Measurements from ENCODE around the gene UBASH3B.

UBASH3B gene

DNA sequence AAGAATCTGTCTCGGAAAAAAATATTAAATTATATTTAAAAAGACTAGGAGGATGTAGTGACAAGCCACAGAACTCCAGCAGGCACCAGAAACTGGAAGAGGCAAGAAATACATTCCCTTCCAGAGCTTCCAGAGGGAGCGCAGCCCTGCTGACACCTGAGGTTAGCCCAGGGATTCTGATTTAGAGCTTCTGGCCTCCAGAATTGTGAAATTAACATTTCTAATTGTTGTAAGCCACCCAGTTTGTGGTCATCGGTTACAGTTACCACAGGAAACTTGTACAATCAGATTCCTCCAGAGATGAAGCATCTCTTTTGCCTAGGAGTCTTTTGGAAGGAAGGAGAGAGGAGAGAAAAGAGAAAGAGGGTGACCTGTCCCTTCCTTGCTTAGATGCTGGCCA lies 6.4 kb upstream of the UBASH3B start:
- no peak for DNase-seq

DNA sequence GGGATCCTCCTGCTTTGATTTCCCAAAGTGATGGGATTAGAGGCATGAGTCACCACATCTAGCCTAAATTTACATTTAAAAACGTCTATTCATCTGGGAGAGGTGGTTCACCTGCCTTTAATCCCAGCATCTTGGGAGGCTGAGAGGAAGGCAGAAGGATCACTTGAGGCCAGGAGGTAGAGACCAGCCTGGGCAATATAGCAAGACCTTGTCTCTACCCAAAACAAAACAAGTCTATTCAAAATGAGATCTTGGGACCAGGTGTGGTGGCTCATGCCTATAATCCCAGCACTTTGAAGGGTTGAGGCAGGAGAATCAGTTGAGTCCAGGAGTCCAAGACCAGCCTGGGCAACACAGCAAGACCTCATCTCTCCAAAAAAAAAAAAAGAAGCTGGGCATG lies 4.9 kb upstream of the UBASH3B start:
- no peak for DNase-seq

DNA sequence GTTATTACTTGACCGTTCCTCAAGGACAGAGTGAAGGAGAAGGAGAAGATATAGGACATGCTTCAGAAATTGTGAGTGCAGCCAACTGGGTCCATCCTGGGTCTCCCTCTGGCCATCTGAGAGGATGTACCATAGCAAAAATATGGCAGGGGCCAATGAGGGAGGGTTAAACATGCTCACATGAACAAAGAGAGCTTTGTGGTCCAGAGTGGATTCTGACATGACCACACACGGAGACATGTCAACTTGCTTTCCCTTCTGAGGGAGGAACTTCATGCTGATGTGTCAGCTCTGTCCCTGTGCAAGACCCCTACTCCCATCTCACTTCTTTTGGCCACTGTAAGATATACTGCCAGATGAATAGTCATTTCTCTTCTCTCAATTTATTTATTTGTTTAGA lies 3.0 kb upstream of the UBASH3B start:
- no peak for DNase-seq

DNA sequence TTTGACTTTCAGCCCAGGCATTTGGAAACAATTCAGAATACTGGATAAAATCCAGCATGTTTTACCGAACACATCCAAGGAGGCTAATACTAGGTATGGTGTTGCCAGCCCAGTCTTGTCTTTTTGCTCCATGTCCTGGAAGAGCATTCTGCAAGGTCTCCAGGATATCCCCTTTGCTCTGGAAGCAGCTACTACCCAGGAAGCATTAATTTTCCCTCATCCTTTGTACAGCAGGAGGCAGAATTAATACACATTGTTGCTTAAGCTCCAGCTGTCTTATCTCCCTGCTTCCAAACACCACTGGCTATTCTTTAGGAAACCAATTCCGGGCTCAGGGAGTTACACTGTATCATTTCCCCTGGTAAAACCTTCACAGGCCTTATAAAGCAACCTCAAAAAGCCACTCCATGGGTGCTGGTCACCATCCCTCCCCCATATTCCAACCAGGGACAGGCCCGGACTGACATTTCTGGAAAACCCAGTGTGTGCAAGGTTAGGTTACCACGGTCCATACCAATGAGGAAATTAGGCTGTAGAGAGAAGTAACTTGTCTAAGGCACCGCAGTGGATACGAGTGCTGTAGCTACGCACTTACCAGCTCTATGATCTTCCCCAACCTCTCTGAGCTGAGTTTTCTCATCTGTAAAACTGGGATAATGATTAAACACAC lies 1.5 kb upstream of the UBASH3B start:
- no peak for DNase-seq

DNA sequence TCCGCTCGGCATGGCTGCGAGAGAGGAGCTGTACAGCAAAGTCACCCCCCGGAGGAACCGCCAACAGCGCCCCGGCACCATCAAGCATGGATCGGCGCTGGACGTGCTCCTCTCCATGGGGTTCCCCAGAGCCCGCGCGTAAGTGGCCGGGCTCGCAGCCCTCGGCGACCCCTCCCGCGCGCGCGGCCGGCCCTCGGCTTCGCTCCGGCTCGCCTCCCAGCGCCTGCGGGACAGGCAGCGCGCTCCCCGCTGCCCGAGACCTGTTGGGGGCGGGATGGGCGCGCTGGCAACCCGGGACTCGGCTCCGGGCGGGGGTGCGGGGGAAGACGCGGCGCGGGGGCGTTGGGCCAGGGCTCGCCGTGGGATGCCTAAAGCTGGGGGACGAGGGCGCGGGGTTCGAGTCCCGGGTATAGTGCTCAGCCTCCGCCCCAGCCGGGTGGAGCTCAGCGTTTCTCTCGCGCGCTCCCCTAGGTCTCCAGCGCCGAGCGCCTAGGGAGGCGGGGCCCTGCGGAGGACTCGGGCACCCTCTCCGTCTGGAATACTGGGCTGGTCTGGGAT lies 630 bp downstream of the UBASH3B start:
- peak; percentile 85 for DNase-seq

DNA sequence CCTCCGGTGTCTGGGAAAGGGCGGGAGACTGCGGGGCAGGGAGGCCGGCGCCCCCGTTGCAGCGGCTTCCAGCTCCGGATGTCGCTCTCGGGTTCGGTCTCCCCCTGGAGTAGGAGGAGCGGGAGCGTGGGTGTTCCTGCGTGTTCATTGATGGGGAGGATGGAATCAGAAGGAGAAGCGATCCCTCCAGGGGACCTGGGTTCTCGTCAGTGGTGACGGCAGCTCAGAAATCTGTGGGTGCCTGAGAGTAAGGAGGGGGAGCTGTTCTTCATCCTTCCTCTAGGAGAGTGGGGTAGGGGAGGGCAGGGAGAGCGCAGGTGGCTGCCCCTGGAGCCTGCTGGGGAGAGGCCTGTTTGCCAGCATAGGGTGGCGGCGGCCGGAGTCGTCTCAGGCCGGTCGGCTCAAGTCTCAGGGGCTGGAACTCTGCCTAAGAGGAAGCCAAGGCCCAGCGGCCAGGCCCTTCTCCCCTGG lies 1.1 kb downstream of the UBASH3B start:
- no peak for DNase-seq

DNA sequence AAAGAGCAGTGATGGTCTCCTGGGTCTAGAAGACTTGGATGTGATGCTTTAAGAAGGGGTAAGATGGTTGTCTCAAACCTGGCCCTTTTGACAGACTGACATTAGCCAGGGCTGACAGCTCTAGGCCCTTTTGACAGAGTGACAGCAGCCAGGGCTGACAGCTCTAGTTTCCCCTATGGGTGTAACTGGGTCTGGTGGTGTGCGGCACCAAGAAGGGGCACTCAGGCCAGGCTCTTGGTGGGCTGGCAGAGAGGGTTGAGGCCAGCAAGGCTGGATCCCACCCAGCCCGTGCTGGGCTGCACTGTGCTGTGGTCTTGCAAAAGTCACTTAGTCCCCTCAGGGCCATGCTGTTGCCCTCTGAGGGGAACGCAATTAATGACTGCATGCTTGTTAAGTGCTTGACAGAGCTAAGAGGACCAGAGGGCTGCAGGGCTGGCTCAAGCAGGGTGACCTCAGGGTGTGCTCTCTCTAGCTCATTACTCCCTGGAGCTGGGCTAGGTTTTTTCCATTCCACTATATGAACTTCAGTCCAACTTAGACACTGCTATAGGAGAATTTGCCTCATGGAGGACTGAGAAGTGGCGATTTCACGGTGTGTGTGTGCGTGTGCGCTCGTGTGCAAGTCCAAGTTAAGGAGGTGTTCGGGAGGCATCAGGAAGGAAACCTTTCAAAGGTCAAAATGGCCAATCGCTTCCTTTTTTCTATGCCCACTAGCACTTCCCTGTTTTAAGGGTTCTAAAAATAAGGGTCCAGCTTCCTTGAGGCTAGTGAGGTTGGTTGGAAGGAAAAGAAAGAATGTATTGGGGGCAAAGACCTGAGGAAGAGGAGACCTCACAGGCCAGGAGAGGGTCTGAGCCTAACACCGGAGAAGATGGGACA lies 4.4 kb downstream of the UBASH3B start:
- DNase-seq = no peak

DNA sequence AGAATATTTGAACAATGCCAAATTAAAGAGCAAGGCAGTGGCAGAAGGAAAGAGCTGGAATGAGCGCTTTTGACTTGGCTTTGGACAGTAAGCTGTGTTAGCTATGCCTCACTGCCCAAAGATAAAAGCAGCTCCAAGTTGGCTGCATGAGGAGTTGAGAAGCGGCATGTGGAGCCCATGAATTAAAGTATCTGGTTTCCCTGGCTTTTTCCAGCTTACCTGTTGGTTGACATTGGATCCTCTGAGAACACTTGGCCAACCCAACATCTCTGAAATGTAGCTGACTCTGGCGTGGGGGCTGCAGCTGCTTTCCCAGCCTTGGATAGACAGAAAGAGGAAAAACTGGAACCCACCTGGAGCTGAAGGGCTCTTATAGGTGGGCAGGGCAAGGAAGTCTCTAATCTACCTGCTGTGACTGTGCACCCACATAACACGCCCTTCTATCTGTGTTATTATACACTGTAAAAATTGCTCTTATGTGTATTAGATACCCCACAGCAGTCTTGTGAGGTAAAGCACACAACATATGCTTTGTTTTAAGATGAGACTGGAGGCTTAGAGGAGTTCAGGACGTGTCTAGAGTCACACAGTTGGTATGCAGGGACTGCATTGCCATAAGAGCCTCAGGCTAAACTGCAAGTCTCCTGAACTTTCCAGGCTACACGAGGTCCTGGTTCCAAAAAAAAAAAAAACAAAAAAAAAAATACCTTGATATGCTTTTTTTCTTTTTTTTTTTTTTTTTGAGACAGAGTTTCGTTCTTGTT lies 5.8 kb downstream of the UBASH3B start:
- DNase-seq = no peak

DNA sequence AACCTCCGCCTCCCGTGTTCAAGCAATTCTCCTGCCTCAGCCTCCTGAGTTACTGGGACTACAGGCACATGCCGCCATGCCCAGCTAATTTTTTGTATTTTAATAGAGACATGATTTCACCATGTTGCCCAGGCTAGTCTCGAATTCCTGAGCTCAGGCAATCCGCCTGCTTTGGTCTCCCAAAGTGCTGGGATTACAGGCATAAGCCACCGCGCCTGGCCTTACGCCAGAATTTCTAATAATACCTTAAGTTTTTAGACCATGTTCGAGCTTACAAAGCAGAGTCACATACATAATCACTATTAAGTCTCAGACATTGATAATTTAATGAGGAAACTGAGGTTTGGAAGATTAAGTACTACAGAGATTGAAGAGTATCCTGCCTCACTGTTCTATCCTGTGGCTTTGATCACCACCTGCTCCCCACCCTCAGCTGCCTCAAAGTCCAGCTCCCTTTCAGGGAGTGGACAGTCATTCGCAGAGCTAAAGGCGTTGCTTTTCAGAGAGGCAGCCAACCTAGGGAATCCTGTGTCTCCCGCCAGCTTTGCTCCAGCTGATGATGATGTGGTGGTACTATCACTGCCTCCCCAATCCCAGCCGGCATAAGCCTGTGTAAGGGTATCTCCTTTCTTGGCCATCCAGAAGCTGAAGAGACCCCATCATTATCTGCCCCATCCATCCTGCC lies 7.7 kb downstream of the UBASH3B start:
- no peak for DNase-seq

DNA sequence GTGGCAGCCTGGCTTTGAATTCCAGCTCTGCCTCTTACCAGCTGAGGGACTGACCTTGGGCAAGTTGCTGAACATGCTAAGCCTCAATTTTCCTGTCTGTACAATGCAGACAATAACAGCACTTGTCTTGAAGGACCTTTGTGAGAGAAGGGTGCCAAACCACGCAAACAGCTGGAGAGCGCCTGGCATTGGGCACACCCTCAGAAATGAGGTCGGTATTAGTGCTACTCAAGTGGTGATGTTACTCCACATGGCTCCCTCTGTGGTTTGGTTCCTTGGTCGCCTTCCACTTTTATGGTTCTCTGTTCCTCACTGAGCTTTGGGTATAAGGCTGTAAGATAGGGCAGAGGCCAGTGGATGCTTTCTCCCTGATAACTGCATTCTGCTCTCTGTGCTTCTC lies 8.2 kb downstream of the UBASH3B start:
- DNase-seq = no peak

DNA sequence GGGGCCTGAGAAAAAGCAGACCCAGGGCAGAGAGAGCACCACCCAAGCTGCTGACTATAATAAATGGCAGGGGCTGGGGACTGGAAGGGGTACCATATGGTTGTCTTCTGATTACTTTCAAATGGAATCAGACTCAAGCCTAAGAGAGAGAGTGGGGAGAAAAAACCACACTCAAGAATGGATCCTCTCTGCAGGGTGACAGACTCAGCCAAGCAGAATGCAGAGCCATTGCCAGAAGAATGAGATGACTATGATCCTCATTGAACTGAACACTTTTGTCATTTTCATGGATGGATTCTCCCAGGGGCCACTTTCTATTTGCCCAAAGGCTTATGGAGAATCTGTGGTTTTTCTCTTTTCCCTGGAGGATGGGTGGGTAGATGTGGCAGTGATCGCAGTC lies 8.7 kb downstream of the UBASH3B start:
- no peak for DNase-seq

DNA sequence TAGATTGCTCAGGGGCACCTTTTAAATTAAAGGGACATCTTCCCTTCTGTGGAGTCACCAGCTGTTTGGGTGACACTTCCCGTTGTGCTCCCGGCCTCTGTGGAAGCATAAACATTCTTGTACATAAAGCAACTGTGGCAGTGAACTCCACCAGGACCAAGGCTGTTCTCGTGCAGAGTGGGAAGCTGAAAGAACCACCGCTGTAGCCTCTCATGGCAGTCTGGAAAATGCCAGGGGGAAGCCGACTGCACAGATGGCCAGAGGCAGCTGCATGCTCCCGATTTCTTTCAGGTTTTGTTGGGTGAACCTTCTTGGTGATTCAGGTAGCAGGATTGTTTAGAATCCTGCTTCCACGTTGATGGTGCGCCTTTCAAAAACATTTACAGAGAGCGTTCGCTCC lies 10.3 kb downstream of the UBASH3B start:
- DNase-seq = no peak

DNA sequence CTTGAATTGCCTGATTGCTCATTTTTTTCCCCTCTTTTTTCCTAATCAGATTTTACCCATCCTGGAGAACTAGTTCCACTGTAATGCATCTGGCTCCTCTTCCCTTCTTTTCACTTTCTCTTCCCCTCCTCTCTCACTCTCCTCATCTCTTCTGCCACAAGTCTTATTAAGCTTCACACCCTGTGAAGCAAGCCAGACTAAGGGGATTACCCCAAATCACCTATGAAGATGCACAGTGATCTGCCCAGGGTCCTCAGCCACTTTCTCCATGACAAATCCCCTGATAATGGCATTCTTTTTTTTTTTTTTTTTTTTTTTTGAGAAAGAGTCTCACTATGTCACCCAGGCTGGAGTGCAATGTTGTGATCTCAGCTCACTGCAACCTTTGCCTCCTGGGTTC lies 11.2 kb downstream of the UBASH3B start:
- no peak for DNase-seq

DNA sequence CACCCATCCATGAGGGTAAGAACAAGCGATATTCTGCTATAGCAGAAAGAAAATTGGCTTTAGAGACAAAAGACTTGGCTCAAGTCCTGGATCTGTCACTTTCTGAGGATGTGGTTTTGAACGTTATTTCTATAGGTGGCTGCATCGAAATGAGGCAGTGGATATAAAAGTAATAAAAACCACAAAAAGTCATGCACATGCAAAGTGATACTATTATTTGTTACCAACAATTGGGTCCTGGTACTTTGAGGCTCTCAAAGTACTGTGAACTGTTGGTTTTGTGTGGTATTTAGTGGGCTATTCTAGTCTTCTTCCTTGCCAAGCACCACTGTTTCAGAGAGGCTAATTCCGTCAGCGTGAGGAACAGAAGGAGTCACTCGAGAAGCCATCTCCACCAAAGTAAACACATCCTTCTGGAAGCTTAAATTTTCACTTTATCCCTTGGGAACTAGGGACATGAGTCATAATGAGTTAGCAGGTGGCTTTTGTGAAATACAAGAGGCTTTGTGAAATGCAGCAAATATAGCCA lies 13.1 kb downstream of the UBASH3B start:
- no peak for DNase-seq

DNA sequence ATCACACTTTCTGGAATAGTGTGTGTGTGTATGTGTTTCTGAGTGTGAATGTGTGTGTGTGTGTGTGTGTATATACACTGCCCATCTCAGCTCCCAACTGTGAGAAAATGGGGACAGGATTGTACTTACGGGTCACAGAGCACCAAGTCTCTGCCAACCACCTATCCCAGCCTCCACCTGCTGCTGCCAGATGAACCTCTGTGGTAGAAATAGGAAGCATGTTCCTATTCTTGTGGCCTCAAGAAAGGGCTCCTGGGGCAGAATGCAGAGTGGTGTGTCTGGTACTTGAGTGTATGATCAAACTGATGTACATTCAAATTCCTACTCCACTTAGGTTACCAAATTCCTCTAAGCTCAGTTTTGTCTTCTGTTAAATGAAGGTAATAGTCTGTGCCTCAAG lies 14.6 kb downstream of the UBASH3B start:
- DNase-seq = no peak

DNA sequence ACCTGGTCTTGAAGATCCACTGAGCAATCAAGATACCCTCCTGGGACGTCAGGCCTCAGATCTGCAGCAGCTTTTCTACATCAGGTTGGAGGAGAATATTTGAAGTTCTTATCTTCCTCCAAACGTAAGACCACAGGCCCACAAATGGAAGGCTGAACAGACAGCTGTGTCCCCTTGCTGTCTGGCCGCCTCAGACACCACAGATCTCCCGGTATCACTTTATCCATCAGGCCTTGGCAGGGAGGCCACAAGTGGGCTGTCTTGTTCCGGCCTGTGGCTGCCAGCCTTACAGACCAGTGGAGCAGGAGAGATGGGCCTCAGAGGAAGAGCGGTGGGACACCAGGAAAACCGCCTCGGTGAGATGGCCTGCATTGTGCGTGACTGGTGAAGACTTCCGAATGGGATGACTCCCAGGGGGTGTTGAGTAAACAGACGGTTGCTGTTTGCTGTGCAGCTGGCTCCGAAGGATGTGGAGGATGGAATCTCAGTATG lies 15.9 kb downstream of the UBASH3B start:
- no peak for DNase-seq

DNA sequence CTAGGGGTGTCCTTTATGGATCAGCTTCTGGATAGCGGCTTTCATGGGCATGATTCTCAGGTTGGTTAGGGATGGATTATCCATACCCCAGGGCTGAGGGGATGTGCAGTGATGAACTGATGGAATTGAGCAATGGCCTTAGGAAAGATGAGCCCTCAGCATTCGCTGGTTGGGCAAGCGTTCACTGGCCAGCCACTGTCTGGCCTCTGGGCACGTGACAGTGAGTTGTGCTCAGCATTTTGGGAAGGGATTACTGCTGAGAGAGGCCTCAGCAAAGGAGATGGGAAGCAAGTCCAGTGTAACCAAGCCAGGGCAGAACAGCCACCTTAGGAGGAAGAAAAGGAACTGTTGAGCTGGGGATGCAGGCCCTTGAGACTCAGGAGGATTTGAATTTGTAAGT lies 17.4 kb downstream of the UBASH3B start:
- DNase-seq = no peak

DNA sequence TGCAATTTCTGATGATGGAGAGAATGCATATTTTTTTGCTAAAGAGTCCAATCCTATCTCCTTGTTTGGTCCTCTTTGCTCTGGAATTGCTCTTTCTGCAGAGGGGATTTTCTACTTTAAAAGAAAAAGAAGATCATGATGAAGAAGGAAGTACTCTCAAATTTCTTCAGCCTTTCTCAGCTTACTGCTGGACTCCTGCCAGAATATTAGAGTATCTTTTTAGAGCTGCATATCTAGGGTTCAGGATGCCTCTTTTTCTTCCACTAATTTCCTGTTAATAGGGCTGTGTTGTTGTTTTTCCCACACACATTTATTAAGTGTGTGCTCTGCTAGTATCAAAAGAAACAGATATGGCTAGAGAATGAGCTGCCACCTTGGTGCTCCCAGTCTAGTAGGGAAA lies 18.2 kb downstream of the UBASH3B start:
- no peak for DNase-seq

DNA sequence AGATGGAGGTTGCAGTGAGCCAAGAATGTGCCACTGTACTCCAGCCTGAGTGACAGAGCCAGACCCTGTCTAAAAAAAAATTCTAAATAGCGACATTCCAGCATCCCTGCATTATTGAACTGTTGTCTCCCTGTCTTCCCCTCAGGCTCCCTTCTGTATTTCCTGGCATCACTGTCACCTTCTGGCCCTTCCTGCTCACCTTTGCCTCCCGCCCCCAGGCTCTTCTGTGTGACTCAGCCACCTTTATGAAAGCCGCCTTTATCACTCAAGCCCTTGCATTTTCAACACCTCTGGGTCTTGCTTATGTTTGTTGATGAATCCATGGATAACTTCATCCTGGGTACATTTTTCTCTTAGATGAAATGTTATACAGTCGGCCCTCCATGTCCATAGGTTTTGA lies 21.1 kb downstream of the UBASH3B start:
- no peak for DNase-seq

DNA sequence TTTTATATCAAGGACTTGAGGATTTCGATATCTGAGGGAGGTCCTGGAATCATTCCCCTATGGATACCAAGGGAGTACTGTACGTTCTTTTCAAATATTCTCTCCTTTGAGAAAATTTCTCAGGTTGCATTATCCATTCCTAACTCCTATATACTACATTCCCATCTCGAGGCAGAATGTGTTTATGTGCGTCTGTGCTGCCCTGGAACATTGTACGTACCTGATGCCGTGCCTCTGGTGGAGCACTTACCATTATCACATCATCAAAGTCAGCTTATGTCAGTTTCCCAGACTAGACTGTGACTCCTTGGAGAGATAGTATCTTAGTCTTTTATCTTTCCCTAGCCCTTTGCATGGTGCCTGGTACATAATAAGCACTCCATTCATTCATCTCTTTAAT lies 21.7 kb downstream of the UBASH3B start:
- DNase-seq = no peak

DNA sequence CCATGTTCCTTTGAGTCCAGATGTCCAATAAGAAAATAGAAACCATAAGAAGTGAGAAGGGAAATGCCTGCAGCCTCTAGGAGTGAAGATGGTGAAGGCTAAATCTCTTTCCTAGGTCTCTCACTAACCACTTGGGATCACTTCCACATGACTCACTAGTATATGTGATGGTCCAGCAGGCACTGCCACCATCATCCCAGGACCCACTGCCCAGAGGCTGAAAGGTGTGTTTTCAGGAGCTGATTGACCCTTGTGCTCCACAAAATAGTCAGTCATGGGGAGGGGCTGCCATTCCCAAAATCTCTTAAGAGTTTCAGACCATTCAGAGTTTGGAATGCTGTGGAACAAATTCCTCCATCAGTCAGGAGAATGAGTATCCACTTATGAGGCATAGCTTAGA lies 22.9 kb downstream of the UBASH3B start:
- no peak for DNase-seq

DNA sequence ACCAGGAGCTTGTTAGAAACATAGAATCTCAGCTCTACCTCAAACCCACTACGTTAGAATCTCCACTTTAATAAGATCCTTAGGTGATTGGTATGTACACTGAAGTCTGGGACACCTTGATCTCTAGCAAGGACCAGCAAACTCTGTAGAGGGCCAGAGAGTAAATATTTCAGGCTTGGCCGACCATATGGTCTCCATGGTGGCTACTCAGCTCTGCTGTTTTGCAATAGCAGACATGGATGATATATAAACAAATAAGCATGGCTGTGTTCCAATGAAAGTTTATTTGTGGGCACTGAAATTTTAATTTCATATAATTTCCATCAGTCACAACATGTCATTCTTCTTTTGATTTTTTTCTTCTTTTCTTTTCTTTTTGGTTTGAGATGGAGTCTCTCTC lies 23.9 kb downstream of the UBASH3B start:
- DNase-seq = no peak

All from activated CD8-positive, alpha-beta memory T cell treated with anti-CD3 and anti-CD28 coated beads for 24 hours (primary cell).